HepG2 (cell line): ENCODE data around the gene DDX17. TPM values are rescaled to one million over a fixed set of nuclear protein-coding genes. Genes with fewer than 3 reads are reported as not detected.
A peak's percentile ranks its signal among the peaks of the same experiment; 100 is the strongest.

Experiments used
- HNF1B ChIP-seq: sonication (generic); formaldehyde crosslinking; IDR thresholded peaks from 2 replicates; pipeline ENCODE4 v1.5.1; 2020; ENCODE audit warnings: mild to moderate bottlenecking, moderate library complexity, missing genetic modification reagents
- NFAT5 ChIP-seq: sonication (generic); formaldehyde crosslinking; IDR thresholded peaks from 2 replicates; pipeline ENCODE4 v1.4.0; 2020; ENCODE audit warnings: missing genetic modification reagents
- PHF20 ChIP-seq: sonication (generic); formaldehyde crosslinking; IDR thresholded peaks from 2 replicates; pipeline ENCODE4 v1.5.0; 2020; ENCODE audit warnings: mild to moderate bottlenecking, missing genetic modification reagents
- SALL1 ChIP-seq: sonication (generic); formaldehyde crosslinking; IDR thresholded peaks from 2 replicates; pipeline ENCODE4 v1.8.0; 2022; ENCODE audit warnings: mild to moderate bottlenecking, missing genetic modification reagents
- polyA plus RNA-seq, 8 experiments: library from polyadenylated mRNA; depleted of rRNA in 3 of 8; stranded (reverse) in 7 of 8; unstranded in 1 of 8; fragments of >200 nt; fragmentation: Illumina TruSeq in 4 of 8; extraction: Trizol in 4 of 8; gene quantifications; 2 replicates each; pipeline versions ENCODE4 v1.2.1 to v1.2.3, GENCODE V29; 2011 to 2016; ENCODE audit warnings: low read depth in 4 of 8, missing spikeins in 1 of 8, mixed read lengths in 1 of 8; ENCODE audit not compliant: insufficient read depth in 1 of 8
- total RNA-seq, 5 experiments: library from RNA; depleted of rRNA; stranded (reverse); fragments of >200 nt; fragmentation: Illumina TruSeq; extraction: Trizol; gene quantifications; 2 replicates each; pipeline ENCODE4 v1.2.3, GENCODE V29; 2016; ENCODE audit warnings: low read depth in 1 of 5

Gene DDX17
- total and polyA plus RNA-seq, 2 of the 13 experiments (the other 11 are each of a cell fraction or from before 2014, with no cell fraction given), result 238 to 344 TPM

GRCh38 chr22:38506118-38506962 lies at the start of gene DDX17 (continued):
- TF ChIP-seq NFAT5 (CRISPR knock-in tag) (no peak; the same call in 1 of the 2 replicates), HNF1B (peak; percentile 55; the same call in 1 of the 2 replicates), SALL1 (0 out of 2 replicates have a peak, but pooled peaks have one; percentile 46), PHF20 (CRISPR knock-in tag) (no peak; the same call in 1 of the 2 replicates)
- TF ChIP-seq, all 625 proteins: peak for 155
